IPS-15b (cell line): ENCODE measurements around the gene NANOS3.

ENCODE experiments used
- H3K27me3 ChIP-seq: one replicate; pipeline ENCODE4 v1.6.1; 2013; ENCODE audit warnings: low read length; ENCODE audit not compliant: control insufficient read depth, insufficient read depth
- H3K36me3 ChIP-seq: one replicate; pipeline ENCODE4 v1.6.1; 2013; ENCODE audit warnings: low read length; ENCODE audit not compliant: control insufficient read depth, insufficient read depth
- H3K4me1 ChIP-seq: one replicate; pipeline ENCODE4 v1.6.1; 2013; ENCODE audit warnings: mild to moderate bottlenecking, low read length; ENCODE audit not compliant: control insufficient read depth, insufficient read depth
- H3K4me3 ChIP-seq: one replicate; pipeline ENCODE4 v1.5.1; 2013; ENCODE audit warnings: low read depth, low read length
- H3K9ac ChIP-seq: one replicate; pipeline ENCODE4 v1.6.1; 2013; ENCODE audit warnings: low read depth, mild to moderate bottlenecking, low read length
- H3K9me3 ChIP-seq: one replicate; pipeline ENCODE4 v1.6.1; 2013; ENCODE audit warnings: mild to moderate bottlenecking, low read length; ENCODE audit not compliant: control insufficient read depth, insufficient read depth

Gene NANOS3

DNA sequence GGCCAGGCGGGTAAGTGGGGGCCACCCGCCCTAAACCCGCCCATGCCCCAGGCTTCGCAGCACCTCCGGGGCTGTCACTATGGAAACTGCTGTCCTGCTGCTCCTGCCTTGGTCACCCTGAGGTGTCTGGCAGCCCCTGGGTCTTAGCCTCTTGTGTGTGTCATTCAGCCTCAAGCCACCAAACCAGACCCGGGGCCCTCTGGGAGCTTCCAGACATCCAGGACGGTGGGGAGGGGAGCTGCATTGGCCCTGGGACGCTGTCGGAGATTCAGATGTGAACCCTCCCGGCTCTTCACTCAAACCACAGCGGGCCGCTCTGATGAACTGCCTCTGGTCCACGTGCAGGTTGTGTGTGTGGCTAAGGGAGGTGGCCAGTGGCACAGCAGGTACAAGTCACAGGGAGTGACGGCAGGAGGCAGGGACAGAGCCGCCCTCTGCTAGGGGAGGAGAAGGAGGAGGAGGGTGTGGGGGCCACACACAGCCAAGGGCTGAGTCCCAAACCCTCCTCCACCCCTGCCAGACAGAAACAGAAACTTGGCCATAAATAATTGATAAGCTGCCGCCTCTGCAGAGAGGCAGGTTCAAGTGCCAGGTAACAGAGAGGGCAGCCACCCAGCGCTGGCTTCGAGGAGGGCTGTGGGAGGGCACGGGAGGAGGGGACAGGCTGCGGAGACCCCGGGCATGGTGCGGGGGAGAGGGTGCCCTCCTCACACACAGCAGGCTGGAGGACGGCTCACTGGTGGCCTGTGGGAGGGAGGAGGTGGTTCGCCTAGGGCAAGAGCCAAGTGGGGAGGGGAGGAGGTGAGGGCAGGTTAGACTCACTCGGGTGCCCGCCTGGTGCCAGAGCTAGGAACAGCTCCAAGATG lies 8.0 kb downstream of the NANOS3 start:
- no peak overlapping the region for H3K4me3 ChIP-seq
- H3K9me3 ChIP-seq, result no peaks in the 10 kb centered on the region
- no peak overlapping the region for H3K9ac ChIP-seq
- H3K27me3 ChIP-seq, result no peaks in the 10 kb centered on the region
- H3K36me3 ChIP-seq, result no peaks in the 10 kb centered on the region
- peaks cover 10% of the 10 kb centered on the region for H3K4me1 ChIP-seq

DNA sequence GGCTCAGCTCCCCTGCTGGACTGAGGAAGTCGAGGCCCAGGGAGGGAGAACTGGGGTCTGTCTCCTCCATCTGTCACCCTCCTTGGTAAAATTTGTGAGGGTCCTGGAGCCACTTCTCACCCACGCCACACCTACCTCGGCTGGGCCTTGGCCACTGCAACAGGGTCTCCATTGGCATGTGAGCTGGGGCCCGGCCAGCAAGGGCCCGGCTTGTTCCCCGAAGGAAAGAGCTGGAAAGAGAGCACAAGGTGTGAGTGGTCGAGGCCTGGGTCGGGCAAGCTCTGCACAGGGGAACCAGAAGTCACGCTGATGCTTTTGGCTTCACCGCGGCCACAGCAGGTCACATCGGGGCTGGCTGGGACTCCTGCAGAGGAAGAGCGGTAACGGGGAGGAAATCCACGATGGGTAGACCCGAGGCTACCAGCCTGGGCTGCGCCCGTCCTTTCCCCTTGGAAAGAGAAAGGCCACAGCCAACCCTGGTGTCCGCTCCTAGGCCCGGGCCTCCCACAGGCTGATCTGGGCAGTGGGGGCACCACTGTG lies 9.0 kb downstream of the NANOS3 start:
- Histone ChIP-seq H3K4me3 (no peak overlapping the region), H3K36me3 (no peaks in the 10 kb centered on the region), H3K9me3 (no peaks in the 10 kb centered on the region), H3K9ac (no peak overlapping the region), H3K4me1 (peaks cover 5% of the 10 kb centered on the region), H3K27me3 (no peaks in the 10 kb centered on the region)

DNA sequence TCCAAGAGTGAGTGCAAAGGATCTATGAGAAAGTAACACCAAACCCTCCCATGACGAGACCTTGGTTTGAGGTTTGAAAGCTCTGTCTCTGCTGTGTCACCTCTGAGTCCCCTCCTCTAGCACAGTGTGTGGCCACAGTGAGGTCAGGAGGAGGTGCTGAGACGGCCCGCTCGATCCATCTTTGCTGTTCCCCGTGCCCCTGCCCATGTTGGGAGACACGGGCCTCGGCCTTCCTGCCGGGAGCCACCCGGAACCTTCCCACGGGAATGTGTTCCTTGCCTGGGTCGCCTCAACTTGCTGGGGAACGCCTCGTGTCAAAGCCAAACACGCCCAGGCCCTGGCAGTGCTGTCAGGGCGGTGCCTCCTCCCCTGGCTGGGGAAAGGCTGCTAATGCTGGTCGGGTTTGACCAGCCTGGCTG lies 10.1 kb downstream of the NANOS3 start:
- H3K36me3 ChIP-seq, result no peaks in the 10 kb centered on the region
- H3K9me3 ChIP-seq, result no peaks in the 10 kb centered on the region
- no peaks in the 10 kb centered on the region for H3K27me3 ChIP-seq
- H3K4me1 ChIP-seq, result no peaks in the 10 kb centered on the region
- H3K4me3 ChIP-seq, result no peak overlapping the region
- no peak overlapping the region for H3K9ac ChIP-seq

- Histone ChIP-seq H3K4me3 (no peak overlapping the region), H3K4me1 (no peaks in the 10 kb centered on the region), H3K9ac (no peak overlapping the region), H3K27me3 (no peaks in the 10 kb centered on the region), H3K36me3 (no peaks in the 10 kb centered on the region), H3K9me3 (no peaks in the 10 kb centered on the region)
These were observed 10.6 kb downstream of the NANOS3 start for GRCh38 chr19:13887517-13887916.

- no peak overlapping the region for H3K4me3 ChIP-seq
- H3K36me3 ChIP-seq, result no peaks in the 10 kb centered on the region
- H3K4me1 ChIP-seq, result no peaks in the 10 kb centered on the region
- no peak overlapping the region for H3K9ac ChIP-seq
- no peaks in the 10 kb centered on the region for H3K27me3 ChIP-seq
- H3K9me3 ChIP-seq, result no peaks in the 10 kb centered on the region
These were observed 11.3 kb downstream of the NANOS3 start for GRCh38 chr19:13888281-13888680.

DNA sequence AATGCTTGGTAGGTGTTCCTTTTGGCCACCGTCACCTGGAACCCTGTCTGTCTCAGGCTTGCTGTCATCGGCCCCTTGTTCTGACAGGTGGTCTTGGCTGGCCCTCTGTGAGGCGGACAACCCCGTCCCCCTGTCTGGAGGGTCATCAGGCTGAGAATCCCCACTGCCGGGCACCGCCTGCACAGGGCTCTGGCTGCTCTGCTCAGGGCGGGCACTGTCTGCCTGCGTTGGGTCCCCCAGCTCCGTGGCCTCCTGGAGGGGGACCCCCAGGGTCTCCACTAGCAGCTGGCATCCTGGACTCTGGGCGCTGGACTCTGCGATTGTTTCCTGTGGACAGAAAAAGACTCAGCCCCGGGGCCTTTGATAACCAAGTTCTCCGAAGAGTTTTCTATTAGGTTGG lies 13.2 kb downstream of the NANOS3 start:
- no peaks in the 10 kb centered on the region for H3K9me3 ChIP-seq
- H3K4me1 ChIP-seq, result no peaks in the 10 kb centered on the region
- no peaks in the 10 kb centered on the region for H3K36me3 ChIP-seq
- H3K4me3 ChIP-seq, result no peak overlapping the region
- H3K27me3 ChIP-seq, result no peaks in the 10 kb centered on the region
- no peak overlapping the region for H3K9ac ChIP-seq

DNA sequence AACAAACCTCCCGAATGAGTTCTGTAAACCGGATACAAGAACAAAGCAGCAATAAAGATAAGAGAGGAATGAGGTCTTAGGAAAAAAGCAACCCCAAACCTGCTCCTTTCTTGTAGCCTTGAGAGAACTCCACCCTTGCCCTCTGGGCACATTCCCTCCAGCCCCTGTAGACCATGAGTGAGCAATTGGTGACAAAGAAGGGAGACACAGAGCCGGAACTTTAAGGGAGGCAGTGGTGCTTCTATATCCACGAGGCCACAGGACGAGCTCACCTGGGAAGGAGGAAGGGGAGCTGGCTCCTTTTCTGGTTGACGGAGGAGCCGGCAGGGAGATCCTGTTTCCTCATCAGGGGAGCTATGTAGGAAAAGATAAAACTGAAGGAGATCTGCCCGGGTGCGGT lies 15.9 kb downstream of the NANOS3 start:
- Histone ChIP-seq H3K9me3 (no peaks in the 10 kb centered on the region), H3K4me1 (no peaks in the 10 kb centered on the region), H3K27me3 (no peaks in the 10 kb centered on the region)

DNA sequence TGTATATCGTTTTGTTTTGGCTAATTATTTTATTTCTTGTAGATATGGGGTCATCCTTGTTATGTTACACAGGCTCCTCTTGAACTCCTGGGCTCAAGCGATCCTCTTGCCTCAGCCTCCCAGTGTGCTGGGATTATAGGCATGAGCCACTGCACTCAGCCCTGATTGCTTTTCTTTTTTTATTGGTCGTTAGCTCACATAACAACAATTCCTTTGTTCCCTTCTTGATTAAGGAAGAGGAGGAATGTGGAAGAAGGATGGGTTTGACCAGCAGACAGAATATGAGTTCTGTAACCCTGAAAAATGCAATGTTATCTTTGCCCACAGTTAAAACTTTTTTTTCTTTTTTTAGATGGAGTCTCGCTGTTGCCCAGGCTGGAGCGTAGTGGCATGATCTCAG lies 17.6 kb downstream of the NANOS3 start:
- Histone ChIP-seq H3K4me1 (no peaks in the 10 kb centered on the region), H3K4me3 (no peak overlapping the region), H3K9me3 (no peaks in the 10 kb centered on the region)

More for the DNA sequence above, 15.9 kb downstream of the NANOS3 start:
- Histone ChIP-seq H3K36me3 (no peaks in the 10 kb centered on the region), H3K4me3 (no peak overlapping the region), H3K9ac (no peak overlapping the region)

DNA sequence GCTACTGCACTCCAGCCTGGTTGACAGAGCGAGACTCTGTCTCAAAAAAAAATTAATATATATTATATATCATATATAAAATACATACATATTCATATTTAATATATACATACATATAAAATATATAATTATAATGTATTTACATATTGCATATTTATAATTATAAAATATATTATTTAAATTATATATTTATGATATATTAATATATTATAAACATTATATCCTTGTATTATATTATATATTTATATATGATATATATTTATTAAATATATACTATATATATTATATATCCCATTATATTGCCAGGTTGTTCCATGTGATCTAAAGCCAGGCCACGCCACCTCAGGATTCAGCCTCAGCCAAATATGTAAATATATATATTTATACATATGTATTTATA lies 19.3 kb downstream of the NANOS3 start:
- Histone ChIP-seq H3K9ac (no peak overlapping the region), H3K27me3 (no peaks in the 10 kb centered on the region), H3K4me1 (no peaks in the 10 kb centered on the region), H3K9me3 (no peaks in the 10 kb centered on the region), H3K36me3 (no peaks in the 10 kb centered on the region), H3K4me3 (no peak overlapping the region)

More for the DNA sequence above, 17.6 kb downstream of the NANOS3 start:
- no peaks in the 10 kb centered on the region for H3K36me3 ChIP-seq
- no peaks in the 10 kb centered on the region for H3K27me3 ChIP-seq
- no peak overlapping the region for H3K9ac ChIP-seq

- no peaks in the 10 kb centered on the region for H3K9me3 ChIP-seq
- no peak overlapping the region for H3K4me3 ChIP-seq
- H3K36me3 ChIP-seq, result no peaks in the 10 kb centered on the region
- H3K4me1 ChIP-seq, result no peaks in the 10 kb centered on the region
- H3K9ac ChIP-seq, result no peak overlapping the region
- H3K27me3 ChIP-seq, result no peaks in the 10 kb centered on the region
These were observed 22.5 kb downstream of the NANOS3 start for GRCh38 chr19:13899393-13899792.

- Histone ChIP-seq H3K9ac (no peak overlapping the region), H3K9me3 (no peaks in the 10 kb centered on the region), H3K27me3 (peaks cover 5% of the 10 kb centered on the region), H3K36me3 (no peaks in the 10 kb centered on the region), H3K4me3 (no peak overlapping the region), H3K4me1 (no peaks in the 10 kb centered on the region)
These were observed 23.1 kb downstream of the NANOS3 start for GRCh38 chr19:13899912-13900584.
